Activated B cell treated with CpG ODN at 0.5 μM for 24 hours (primary cell): ENCODE measurements around the gene NAP1L1. TPM values are rescaled to one million over a fixed set of nuclear protein-coding genes. Genes with fewer than 3 reads are reported as not detected.

Experiments used
- ATAC-seq: fragments of 200-7000 bp; cut with Tn5 transposase; one replicate; pipeline ENCODE4 v1.10.0; 2021; ENCODE audit warnings: low read depth, mild to moderate bottlenecking, moderate library complexity
- CTCF ChIA-PET: fragments of 350-600 bp; sonication (Branson Sonifier 250); formaldehyde crosslinking; loops from one replicate; lab custom pipeline; 2021; ENCODE audit warnings: antibody characterized with exemption; lab: Charles Lee
- POLR2A ChIA-PET: fragments of 350-600 bp; sonication (Branson Sonifier 250); formaldehyde crosslinking; loops from one replicate; lab custom pipeline; 2021; ENCODE audit warnings: antibody characterized with exemption; lab: Charles Lee
- DNase-seq: peaks from one replicate; pipeline ENCODE4 v3.0.0; 2022
- H3K27ac Mint-ChIP-seq: one replicate; pipeline ENCODE4 v1.8.0; 2020; ENCODE audit warnings: mixed read lengths
- H3K27me3 Mint-ChIP-seq: one replicate; pipeline ENCODE4 v1.8.0; 2021; ENCODE audit warnings: mixed read lengths
- H3K36me3 Mint-ChIP-seq: one replicate; pipeline ENCODE4 v1.8.0; 2021; ENCODE audit warnings: low read depth, mixed read lengths
- H3K4me1 Mint-ChIP-seq: one replicate; pipeline ENCODE4 v1.8.0; 2021; ENCODE audit warnings: mixed read lengths
- H3K4me3 Mint-ChIP-seq: one replicate; pipeline ENCODE4 v1.8.0; 2020; ENCODE audit warnings: mild to moderate bottlenecking, mixed read lengths
- H3K9me3 Mint-ChIP-seq: one replicate; pipeline ENCODE4 v1.8.0; 2020; ENCODE audit warnings: mixed read lengths
- CTCF ChIP-seq: fragments of 200-600 bp; IDR thresholded peaks from one replicate; pipeline ENCODE4 v1.8.0; 2022; ENCODE audit warnings: antibody characterized with exemption, mild to moderate bottlenecking
- intact Hi-C: fragments of 100-400 bp; cut with micrococcal nuclease; formaldehyde crosslinking; loops from one replicate; pipeline ENCODE4 v1.15.1; 2024
- total RNA-seq: library from RNA; stranded (reverse); gene quantifications from 2 replicates; pipeline ENCODE4 v1.2.3, GENCODE V29; 2022

The NAP1L1 gene
- total RNA-seq, 1 donor from 2014 or later = 1,185 TPM

GRCh38 chr12:76083246-76083903 lies 1.1 kb downstream of the NAP1L1 start:
- POLR2A ChIA-PET = interaction anchor here (0.6 to 3.1 kb wide), 7 partner anchors 89 to 680 kb away, joined by 4 to 26 read pairs (median 8); partner anchors contain the start of genes BBS10, KRR1, OSBPL8 and ZDHHC17

DNA sequence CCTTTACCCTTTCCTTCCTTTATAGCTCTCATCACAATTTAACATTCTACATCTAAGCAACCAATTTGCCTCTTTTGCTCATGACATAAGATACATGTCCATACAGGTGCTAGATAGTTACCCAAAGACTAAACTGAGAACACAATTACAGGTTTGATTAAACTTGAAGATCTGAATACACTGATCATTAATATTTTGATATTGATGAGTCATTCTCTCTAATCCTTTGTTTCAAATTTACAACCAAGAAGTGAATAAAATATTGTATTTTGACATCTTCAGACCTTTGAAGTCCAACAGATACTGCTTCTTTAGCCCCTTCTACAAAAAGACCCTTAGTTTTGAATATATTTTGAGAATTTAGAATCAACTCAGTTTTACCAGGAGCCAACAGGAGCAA lies 2.6 kb downstream of the NAP1L1 start:
- peaks cover 4% of the 10 kb centered on the region for H3K9me3 Mint-ChIP-seq
- ChIA-PET POLR2A (interaction anchor here (1.0 kb wide), 1 partner anchor 12 kb away, joined by 3 read pairs; no protein-coding TSS in a partner anchor), CTCF (interaction anchor here (1.0 to 1.7 kb wide), 2 partner anchors 477 to 597 kb away, joined by 3 to 4 read pairs; no protein-coding TSS in a partner anchor)
- H3K27me3 Mint-ChIP-seq = no peaks in the 10 kb centered on the region
- no peak for ATAC-seq
- peak overlapping the region; percentile 55 for H3K4me3 Mint-ChIP-seq
- H3K4me1 Mint-ChIP-seq = peaks cover 80% of the 10 kb centered on the region
- intact Hi-C loops = loop anchor here (2.0 to 10.0 kb wide), 6 partner anchors 13 to 1545 kb away; partner anchors contain the start of genes ATXN7L3B, CAPS2, E2F7 and GLIPR1L1
- H3K27ac Mint-ChIP-seq = peak overlapping the region; percentile 21
- no peak for DNase-seq
- no peak for TF ChIP-seq CTCF
- H3K36me3 Mint-ChIP-seq = peaks cover 41% of the 10 kb centered on the region

More at GRCh38 chr12:76083246-76083903, 1.1 kb downstream of the NAP1L1 start:
- peaks cover 68% of the 10 kb centered on the region for H3K4me1 Mint-ChIP-seq
- CTCF ChIA-PET = interaction anchor here (1.1 to 1.7 kb wide), 3 partner anchors 75 to 556 kb away, joined by 3 to 4 read pairs (median 4); no protein-coding TSS in a partner anchor
- H3K36me3 Mint-ChIP-seq = peaks cover 35% of the 10 kb centered on the region
- ATAC-seq = no peak
- peaks cover 4% of the 10 kb centered on the region for H3K9me3 Mint-ChIP-seq
- H3K27ac Mint-ChIP-seq = peak overlapping the region; percentile 100
- H3K27me3 Mint-ChIP-seq = no peaks in the 10 kb centered on the region
- DNase-seq = no peak
- intact Hi-C loops = loop anchor here (1.0 to 10.0 kb wide), 8 partner anchors 8 to 1546 kb away; partner anchors contain the start of genes ATXN7L3B, CAPS2, E2F7 and GLIPR1L1
- TF ChIP-seq CTCF = no peak
- peak overlapping the region; percentile 99 for H3K4me3 Mint-ChIP-seq

- peaks cover 4% of the 10 kb centered on the region for H3K9me3 Mint-ChIP-seq
- TF ChIP-seq CTCF = no peak
- no peak for ATAC-seq
- no peak overlapping the region for H3K27ac Mint-ChIP-seq
- peaks cover 46% of the 10 kb centered on the region for H3K36me3 Mint-ChIP-seq
- no peak for DNase-seq
- intact Hi-C loops = loop anchor here (5.0 to 10.0 kb wide), 5 partner anchors 91 to 1544 kb away; partner anchors contain the start of genes ATXN7L3B, CAPS2, E2F7 and GLIPR1L1
- H3K4me3 Mint-ChIP-seq = no peak overlapping the region
- CTCF ChIA-PET = no interaction called here
- no peaks in the 10 kb centered on the region for H3K27me3 Mint-ChIP-seq
- POLR2A ChIA-PET = interaction anchor here (0.6 kb wide), 1 partner anchor 85 kb away, joined by 3 read pairs; no protein-coding TSS in a partner anchor
- peaks cover 79% of the 10 kb centered on the region for H3K4me1 Mint-ChIP-seq
Measured at GRCh38 chr12:76080729-76081415, 3.6 kb downstream of the NAP1L1 start.

DNA sequence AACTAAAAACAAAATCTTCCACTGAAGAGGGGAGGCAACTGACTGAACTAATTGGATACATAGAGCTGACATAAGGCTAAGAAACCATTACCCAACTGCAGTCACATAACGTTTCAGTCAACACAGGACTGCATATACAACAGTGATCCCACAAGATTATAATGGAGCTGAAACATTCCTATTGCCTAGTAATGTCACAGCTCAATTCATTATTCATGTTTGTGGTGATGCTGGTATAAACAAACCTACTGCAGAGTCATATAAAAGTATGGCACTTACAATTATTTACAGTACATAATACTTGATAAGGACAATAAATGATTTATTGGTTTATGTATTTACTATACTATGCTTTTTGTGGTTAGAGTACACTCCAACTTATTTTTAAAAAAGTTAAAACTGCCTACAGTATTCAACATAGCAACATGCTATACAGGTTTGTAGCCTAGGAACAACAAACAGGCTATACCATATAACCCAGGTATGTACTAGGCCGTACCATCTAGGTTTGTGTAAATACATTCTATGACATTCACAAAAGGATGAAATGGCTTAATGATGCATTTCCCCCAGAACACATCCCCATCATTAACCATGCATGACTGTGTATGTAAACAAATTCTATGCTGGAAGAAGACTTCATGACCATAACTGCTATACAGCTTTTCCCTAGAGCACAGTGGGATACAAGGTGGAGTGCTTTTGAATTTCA lies 4.3 kb downstream of the NAP1L1 start:
- Mint-ChIP-seq H3K36me3 (peaks cover 46% of the 10 kb centered on the region), H3K4me3 (no peak overlapping the region), H3K4me1 (peaks cover 74% of the 10 kb centered on the region), H3K27me3 (no peaks in the 10 kb centered on the region), H3K9me3 (peaks cover 4% of the 10 kb centered on the region), H3K27ac (no peak overlapping the region)
- ATAC-seq (no peak), DNase-seq (no peak)
- no peak for TF ChIP-seq CTCF
- CTCF ChIA-PET = interaction anchor here (0.7 kb wide), 1 partner anchor 230 kb away, joined by 3 read pairs; no protein-coding TSS in a partner anchor
- POLR2A ChIA-PET = interaction anchor here (0.6 kb wide), 1 partner anchor 85 kb away, joined by 3 read pairs; no protein-coding TSS in a partner anchor
- intact Hi-C loops = loop anchor here (5.0 to 10.0 kb wide), 5 partner anchors 92 to 1543 kb away; partner anchors contain the start of genes ATXN7L3B, CAPS2, E2F7 and GLIPR1L1
